Activated CD4-positive, alpha-beta T cell treated with anti-CD3 and anti-CD28 coated beads, Interleukin-10, Interleukin-2, amounts not matched to agents 100 ng/mL and 50 ng/mL, durations not matched to agents 16 hours and 8 hours (primary cell): Measurements from ENCODE around the gene POLE.
A peak's percentile ranks its signal among the peaks of the same experiment; 100 is the strongest.
"Not testable (repeated sequence)": the region's sequence is repeated elsewhere in the genome, so short reads cannot be mapped to it uniquely, and the experiment has no call there.

ENCODE experiments used
- DNase-seq: peaks from one replicate; pipeline ENCODE4 v3.0.0-alpha.2; 2020

POLE gene

DNA sequence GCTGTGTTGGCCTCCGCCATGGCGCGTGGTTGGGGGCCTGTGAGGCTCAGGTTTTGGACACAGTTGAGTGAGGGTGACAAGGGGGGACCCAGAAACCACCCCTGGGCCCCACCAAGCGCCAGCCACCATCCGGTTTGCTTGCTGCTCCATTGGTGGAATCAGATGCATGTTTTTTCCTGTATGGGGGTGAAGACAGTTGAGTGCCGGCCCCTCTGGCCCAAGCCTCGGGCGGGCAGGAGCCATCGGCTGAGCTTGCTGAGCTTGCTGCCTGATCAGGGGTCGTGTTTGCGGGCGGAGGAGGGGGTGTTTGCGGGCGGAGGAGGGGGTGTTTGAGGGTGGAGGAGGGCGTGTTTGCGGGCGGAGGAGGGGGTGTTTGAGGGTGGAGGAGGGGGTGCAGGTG lies 29.9 kb upstream of the POLE start:
- DNase-seq = no peak

DNA sequence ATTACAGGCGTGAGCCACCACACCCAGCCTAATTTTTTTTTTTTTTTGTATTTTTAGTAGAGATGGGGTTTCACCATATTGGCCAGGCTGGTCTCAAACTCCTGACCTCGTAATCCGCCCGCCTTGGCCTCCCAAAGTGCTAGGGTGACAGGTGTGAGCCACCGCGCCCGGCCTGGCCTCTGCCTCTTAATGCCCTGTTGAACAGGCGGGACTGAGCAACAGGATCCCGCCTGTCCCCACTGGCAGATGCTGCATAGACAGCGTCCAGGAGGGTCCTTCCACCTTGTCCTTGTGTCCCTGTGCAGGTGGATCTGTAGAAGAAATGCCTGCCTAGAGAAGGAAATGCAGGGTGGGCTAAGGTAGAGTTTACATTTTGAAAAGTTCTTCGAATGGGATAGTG lies 29.2 kb upstream of the POLE start:
- no peak for DNase-seq

DNA sequence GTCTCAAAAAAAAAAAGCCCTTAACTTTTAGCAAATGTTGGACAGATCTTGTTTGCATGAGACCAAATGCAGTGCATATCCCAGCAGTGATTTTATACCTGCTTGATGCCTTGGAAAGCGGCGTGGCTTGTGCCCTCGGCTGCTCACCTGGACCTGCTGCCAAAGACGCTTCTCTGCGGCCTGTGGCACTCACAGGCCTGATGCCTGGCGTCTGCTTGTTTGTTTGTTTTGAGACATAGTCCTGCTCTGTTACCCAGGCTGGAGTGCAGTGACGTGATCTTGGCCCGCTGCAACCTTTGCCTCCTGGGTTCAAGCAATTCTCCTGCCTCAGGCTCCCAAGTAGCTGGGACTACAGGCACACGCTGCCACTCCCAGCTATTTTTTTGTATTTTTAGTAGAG lies 28.7 kb upstream of the POLE start:
- DNase-seq = no peak

GRCh38 chr12:132713123-132713522 lies 26.0 kb upstream of the POLE start:
- DNase-seq = no peak

- peak; percentile 23 for DNase-seq
These were observed 24.1 kb upstream of the POLE start for GRCh38 chr12:132711080-132711843.

GRCh38 chr12:132710405-132711079 lies 23.4 kb upstream of the POLE start, which contains the start of gene PGAM5:
Gene PGAM5 (plus strand): TSS chr12:132710842. CDS start chr12:132710877, 35 bp downstream.
- peak; percentile 93 for DNase-seq

- no peak for DNase-seq
These were observed 22.9 kb upstream of the POLE start for GRCh38 chr12:132710043-132710404.

- DNase-seq = no peak
These were observed 21.0 kb upstream of the POLE start for GRCh38 chr12:132708150-132708549.

DNA sequence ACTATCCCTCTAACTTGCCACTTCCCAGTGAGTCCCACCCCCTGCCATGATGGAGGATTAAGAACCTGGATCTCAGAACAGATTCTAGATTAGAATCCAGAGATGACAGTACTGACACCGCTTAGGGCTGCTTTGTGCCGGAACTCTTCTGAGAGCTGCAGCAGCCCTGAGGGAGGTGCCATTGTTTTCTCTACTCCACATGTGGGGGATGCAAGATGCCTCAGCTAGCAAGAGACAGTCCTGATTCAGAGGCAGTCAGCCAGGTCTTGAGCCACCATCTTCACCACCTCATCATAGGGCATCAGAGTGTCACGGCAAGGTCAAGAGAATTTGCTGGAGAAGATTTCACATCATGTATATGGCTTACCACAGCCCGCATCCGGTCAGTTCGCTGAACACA lies 20.1 kb upstream of the POLE start:
- DNase-seq = no peak

GRCh38 chr12:132703641-132704040 lies 16.5 kb upstream of the POLE start:
- no peak for DNase-seq

DNA sequence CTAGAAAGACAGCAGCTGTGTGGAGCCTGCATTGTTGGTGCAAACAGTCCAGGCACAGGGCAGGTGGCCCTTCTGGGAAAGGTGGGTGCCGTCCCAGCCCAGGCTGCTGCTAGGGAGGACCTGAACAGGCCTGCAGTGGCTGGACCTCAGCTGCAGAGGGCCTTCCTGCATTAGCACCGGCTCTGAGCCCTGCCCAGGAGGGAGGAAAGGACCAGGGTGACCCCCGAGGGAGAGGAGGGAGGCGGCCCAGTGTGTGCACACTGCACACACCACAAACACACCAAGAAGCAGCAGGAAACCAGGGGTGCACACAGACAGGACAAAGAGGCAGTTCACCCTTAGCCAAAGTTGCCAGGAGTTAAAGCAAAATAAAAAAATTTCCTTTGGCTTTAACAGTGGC lies 15.5 kb upstream of the POLE start:
- DNase-seq = no peak

GRCh38 chr12:132700212-132700822 lies 13.2 kb upstream of the POLE start:
- no peak for DNase-seq

GRCh38 chr12:132698341-132698740 lies 11.2 kb upstream of the POLE start:
- no peak for DNase-seq

DNA sequence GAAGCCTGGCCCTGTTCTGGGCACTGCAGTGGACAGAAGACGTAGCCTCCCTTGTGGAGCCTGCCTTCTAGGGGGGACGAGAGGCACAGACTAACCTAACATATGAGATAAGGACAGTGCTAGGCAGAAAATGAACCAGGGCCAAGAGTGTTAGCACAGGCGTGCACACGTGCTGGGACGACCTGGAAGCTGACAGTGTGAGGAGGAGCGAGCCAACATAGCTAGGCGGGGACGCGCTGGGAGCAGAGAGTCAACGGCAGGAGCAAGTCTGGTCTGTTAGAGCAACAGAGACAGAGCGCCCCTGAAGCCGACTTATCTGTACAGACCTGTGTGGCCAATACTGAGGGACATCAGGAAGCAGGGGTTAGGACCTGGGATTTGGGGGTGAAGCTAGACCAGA lies 8.3 kb upstream of the POLE start:
- DNase-seq = no peak

GRCh38 chr12:132694888-132695287 lies 7.7 kb upstream of the POLE start:
- DNase-seq = not testable (repeated sequence)

- DNase-seq = not testable (repeated sequence)
These were observed 4.9 kb upstream of the POLE start for GRCh38 chr12:132692030-132692429.

GRCh38 chr12:132690112-132690511 lies 3.0 kb upstream of the POLE start:
- no peak for DNase-seq

GRCh38 chr12:132689227-132689626 lies 2.1 kb upstream of the POLE start:
- DNase-seq = no peak

- peak; percentile 10 for DNase-seq
These were observed 324 bp downstream of the POLE start for GRCh38 chr12:132686825-132687210.

- no peak for DNase-seq
These were observed 1.7 kb downstream of the POLE start for GRCh38 chr12:132685400-132685799.

- DNase-seq = no peak
These were observed 9.7 kb downstream of the POLE start for GRCh38 chr12:132677492-132677891.

DNA sequence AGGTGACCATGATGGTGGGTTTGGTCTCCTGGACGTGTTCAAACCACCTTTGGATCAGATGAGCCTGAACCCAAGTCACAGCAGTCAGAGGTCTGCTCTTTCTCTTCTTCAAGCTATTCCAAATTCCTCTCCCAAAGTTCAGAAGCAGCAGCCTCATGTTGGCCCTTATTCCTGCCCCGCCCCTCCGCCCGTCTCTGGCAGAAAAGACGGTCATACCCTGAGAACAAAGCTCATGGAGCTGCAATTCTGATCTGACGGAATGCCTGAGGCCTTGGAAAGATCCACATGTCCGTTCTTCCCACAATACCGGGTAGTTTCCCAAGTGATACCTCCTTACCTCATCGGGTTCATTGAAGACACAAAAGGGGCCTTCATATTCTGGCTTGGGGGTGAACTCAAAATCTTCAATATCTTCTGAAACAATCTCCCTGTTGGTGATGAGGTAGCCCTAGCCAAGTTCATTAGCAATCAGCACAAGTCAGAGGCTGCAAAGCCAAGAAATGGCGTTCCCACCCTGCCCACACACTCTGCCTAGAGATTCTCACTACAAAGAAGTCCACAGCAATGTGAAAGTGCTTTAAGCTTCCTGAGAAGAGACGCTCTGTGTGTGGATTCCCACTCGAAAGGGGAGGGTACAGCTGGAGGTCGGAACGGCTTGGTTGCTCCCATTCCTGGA lies 11.2 kb downstream of the POLE start:
- DNase-seq = no peak

GRCh38 chr12:132674561-132674960 lies 12.6 kb downstream of the POLE start:
- no peak for DNase-seq
